OCI-LY3 (cell line): ENCODE data around the gene BMPR1B.
"Not testable (repeated sequence)": the region's sequence is repeated elsewhere in the genome, so short reads cannot be mapped to it uniquely, and the experiment has no call there.

Experiments
- H2AFZ ChIP-seq: fragments of 200-600, 300-600 bp; shearing (Covaris generic); 2 replicates; pipeline ENCODE4 v1.6.0; 2014; ENCODE audit warnings: antibody characterized with exemption, low read depth, low read length
- H3K27ac ChIP-seq: fragments of 200-600, 300-600 bp; sonication (generic); 2 replicates; pipeline ENCODE4 v1.5.1; 2014; ENCODE audit warnings: mild to moderate bottlenecking, low read length, moderate library complexity, mixed read lengths
- H3K27me3 ChIP-seq: fragments of 200-600, 300-600 bp; sonication (generic); 2 replicates; pipeline ENCODE4 v1.6.1; 2014; ENCODE audit warnings: low read depth, low read length, mixed read lengths
- H3K36me3 ChIP-seq: fragments of 200-600, 300-600 bp; sonication (generic); replicated peaks from 2 replicates; pipeline ENCODE3; 2014; ENCODE audit warnings: low read depth, low read length, mixed read lengths
- H3K4me1 ChIP-seq: fragments of 300-600, 200-600 bp; sonication (generic); 2 replicates; pipeline ENCODE4 v1.6.1; 2014; ENCODE audit warnings: low read length, mixed read lengths
- H3K4me2 ChIP-seq: fragments of 200-600, 300-600 bp; sonication (generic); 2 replicates; pipeline ENCODE4 v1.6.1; 2014; ENCODE audit warnings: low read length, mixed read lengths
- H3K4me3 ChIP-seq: fragments of 300-600, 200-600 bp; sonication (generic); 2 replicates; pipeline ENCODE4 v1.5.1; 2014; ENCODE audit warnings: antibody characterized with exemption, mild to moderate bottlenecking, low read length, moderate library complexity
- H3K79me2 ChIP-seq: fragments of 300-600, 200-600 bp; shearing (Covaris generic); 2 replicates; pipeline ENCODE4 v1.6.1; 2014; ENCODE audit warnings: mild to moderate bottlenecking, low read length, mixed read lengths
- H3K9ac ChIP-seq: fragments of 300-600, 200-600 bp; shearing (Covaris generic); 2 replicates; pipeline ENCODE4 v1.6.0; 2014; ENCODE audit warnings: mild to moderate bottlenecking, low read length, moderate library complexity
- H3K9me3 ChIP-seq: fragments of 200-600, 300-600 bp; shearing (Covaris generic); 2 replicates; pipeline ENCODE4 v1.6.1; 2014; ENCODE audit warnings: low read length, mixed read lengths; ENCODE audit not compliant: insufficient read depth
- H4K20me1 ChIP-seq: fragments of 200-600, 300-600 bp; sonication (generic); 2 replicates; pipeline ENCODE4 v1.6.1; 2016; ENCODE audit warnings: low read length, mixed read lengths; ENCODE audit not compliant: insufficient read depth
- EZH2phosphoT487 ChIP-seq: fragments of 200-600 bp; shearing (Covaris generic); IDR thresholded peaks from 2 replicates; pipeline ENCODE4 v1.6.1; 2018; ENCODE audit warnings: antibody characterized with exemption, mixed run types, low read depth
- TF ChIP-seq, protein P1 (sequence below): fragments of 200-600, 300-600 bp; sonication (generic); IDR thresholded peaks from 2 replicates; pipeline ENCODE4 v1.5.1; 2014; ENCODE audit warnings: antibody characterized with exemption, low read length, low read depth

Gene BMPR1B

GRCh38 chr4:95051702-95052020 is 293.9 kb downstream of the BMPR1B start:
- H3K4me1 ChIP-seq, result no peaks in the 10 kb centered on the region
- no peak overlapping the region for H3K4me2 ChIP-seq
- no peaks in the 10 kb centered on the region for H3K9me3 ChIP-seq
- no peaks in the 10 kb centered on the region for H3K36me3 ChIP-seq
- TF ChIP-seq, protein P1, sequence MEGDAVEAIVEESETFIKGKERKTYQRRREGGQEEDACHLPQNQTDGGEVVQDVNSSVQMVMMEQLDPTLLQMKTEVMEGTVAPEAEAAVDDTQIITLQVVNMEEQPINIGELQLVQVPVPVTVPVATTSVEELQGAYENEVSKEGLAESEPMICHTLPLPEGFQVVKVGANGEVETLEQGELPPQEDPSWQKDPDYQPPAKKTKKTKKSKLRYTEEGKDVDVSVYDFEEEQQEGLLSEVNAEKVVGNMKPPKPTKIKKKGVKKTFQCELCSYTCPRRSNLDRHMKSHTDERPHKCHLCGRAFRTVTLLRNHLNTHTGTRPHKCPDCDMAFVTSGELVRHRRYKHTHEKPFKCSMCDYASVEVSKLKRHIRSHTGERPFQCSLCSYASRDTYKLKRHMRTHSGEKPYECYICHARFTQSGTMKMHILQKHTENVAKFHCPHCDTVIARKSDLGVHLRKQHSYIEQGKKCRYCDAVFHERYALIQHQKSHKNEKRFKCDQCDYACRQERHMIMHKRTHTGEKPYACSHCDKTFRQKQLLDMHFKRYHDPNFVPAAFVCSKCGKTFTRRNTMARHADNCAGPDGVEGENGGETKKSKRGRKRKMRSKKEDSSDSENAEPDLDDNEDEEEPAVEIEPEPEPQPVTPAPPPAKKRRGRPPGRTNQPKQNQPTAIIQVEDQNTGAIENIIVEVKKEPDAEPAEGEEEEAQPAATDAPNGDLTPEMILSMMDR, result no peak
- no peak for TF ChIP-seq EZH2phosphoT487
- no peak overlapping the region for H3K27ac ChIP-seq
- H4K20me1 ChIP-seq, result no peaks in the 10 kb centered on the region
- H3K9ac ChIP-seq, result no peak overlapping the region
- no peaks in the 10 kb centered on the region for H3K79me2 ChIP-seq
- no peak overlapping the region for H3K4me3 ChIP-seq
- H3K27me3 ChIP-seq, result no peaks in the 10 kb centered on the region
- H2AFZ ChIP-seq, result no peak overlapping the region

DNA sequence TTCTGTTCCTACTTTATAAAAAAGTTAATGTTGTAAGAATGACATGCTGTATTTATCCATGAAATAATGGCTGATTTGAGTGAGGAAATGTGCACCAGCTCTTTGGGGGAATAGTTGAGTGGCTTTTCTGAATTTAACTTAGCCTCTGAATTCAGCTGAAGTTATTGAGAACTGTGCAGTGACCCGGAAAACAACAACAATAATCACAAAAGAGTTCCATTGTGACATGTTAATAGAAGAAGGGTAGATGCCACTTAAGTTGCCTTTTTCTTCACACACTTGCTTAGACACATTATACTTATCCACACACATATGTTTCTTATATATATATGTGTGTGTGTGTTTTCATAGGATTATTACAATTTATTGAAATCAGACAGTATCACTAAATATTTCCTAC is 301.2 kb downstream of the BMPR1B start:
- Histone ChIP-seq H3K36me3 (no peaks in the 10 kb centered on the region), H3K27ac (no peak overlapping the region), H3K9me3 (no peaks in the 10 kb centered on the region), H3K9ac (no peak overlapping the region), H3K4me2 (no peak overlapping the region), H3K4me3 (no peak overlapping the region), H3K4me1 (peaks cover 2% of the 10 kb centered on the region; the same call in 1 of the 2 replicates), H4K20me1 (no peaks in the 10 kb centered on the region), H2AFZ (no peak overlapping the region), H3K27me3 (no peaks in the 10 kb centered on the region), H3K79me2 (no peaks in the 10 kb centered on the region)
- TF ChIP-seq EZH2phosphoT487, result no peak
- TF ChIP-seq, protein P1, result no peak

DNA sequence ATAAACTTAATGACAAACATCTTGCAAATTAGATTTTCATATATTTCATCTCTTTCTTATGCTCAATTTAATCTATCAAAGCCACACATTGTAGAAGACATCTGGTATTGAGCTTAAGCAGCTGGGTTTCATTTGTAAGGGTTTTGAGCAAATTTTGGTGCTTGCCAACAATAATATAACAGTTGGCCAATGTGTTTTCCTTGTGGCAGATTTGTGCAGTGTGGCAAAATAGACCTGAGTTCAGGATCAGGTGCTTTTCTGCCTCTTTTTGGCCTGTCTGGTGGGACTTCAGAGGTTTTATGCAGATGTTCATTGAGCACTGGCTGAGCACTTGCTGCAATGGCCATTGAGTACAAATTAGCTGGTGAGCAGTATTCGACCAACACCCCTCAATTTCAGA is 301.9 kb downstream of the BMPR1B start:
- Histone ChIP-seq H3K4me3 (no peak overlapping the region), H4K20me1 (no peaks in the 10 kb centered on the region), H3K27ac (no peak overlapping the region), H2AFZ (no peak overlapping the region), H3K27me3 (no peaks in the 10 kb centered on the region), H3K4me2 (no peak overlapping the region), H3K4me1 (peaks cover 2% of the 10 kb centered on the region; the same call in 1 of the 2 replicates), H3K9ac (no peak overlapping the region), H3K36me3 (no peaks in the 10 kb centered on the region), H3K9me3 (no peaks in the 10 kb centered on the region), H3K79me2 (no peaks in the 10 kb centered on the region)
- TF ChIP-seq EZH2phosphoT487, result no peak
- TF ChIP-seq, protein P1, result no peak

DNA sequence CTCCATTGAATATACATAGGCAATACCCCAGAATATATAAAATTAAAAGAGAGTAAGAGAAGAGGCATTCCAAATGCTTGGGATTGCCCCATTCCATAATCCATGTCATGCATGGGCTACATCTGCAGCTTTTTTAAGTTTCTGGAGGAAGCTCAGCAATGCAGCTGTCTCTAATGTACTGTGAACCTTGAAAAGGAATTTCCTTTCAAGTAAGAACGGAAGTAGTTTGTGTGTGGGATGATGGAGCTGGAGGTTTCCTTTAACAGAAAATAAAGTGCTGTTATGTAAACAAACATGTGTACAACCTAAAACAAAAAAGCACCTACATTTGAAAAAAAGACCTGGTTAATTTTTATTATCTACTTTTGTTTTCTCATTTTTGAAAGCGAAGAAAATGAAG is 303.5 kb downstream of the BMPR1B start:
- Histone ChIP-seq H3K27me3 (no peaks in the 10 kb centered on the region), H3K36me3 (no peaks in the 10 kb centered on the region), H3K4me1 (peaks cover 2% of the 10 kb centered on the region; the same call in 1 of the 2 replicates), H3K9me3 (no peaks in the 10 kb centered on the region), H2AFZ (no peak overlapping the region), H3K27ac (no peak overlapping the region), H3K4me2 (no peak overlapping the region), H3K79me2 (no peaks in the 10 kb centered on the region), H3K9ac (no peak overlapping the region), H4K20me1 (no peaks in the 10 kb centered on the region), H3K4me3 (no peak overlapping the region)
- TF ChIP-seq, protein P1, result no peak
- TF ChIP-seq EZH2phosphoT487, result no peak

- H3K27ac ChIP-seq, H3K4me2 ChIP-seq, H3K4me1 ChIP-seq, H3K4me3 ChIP-seq, H3K9me3 ChIP-seq, H2AFZ ChIP-seq, H3K27me3 ChIP-seq, H3K9ac ChIP-seq, H3K79me2 ChIP-seq, H4K20me1 ChIP-seq, H3K36me3 ChIP-seq: not testable (repeated sequence)
Measured at GRCh38 chr4:95061801-95062200, 304.0 kb downstream of the BMPR1B start.
